Measurements from ENCODE around the gene KCTD3.
A peak's percentile ranks its signal among the peaks of the same experiment; 100 is the strongest.

Gene KCTD3

DNA sequence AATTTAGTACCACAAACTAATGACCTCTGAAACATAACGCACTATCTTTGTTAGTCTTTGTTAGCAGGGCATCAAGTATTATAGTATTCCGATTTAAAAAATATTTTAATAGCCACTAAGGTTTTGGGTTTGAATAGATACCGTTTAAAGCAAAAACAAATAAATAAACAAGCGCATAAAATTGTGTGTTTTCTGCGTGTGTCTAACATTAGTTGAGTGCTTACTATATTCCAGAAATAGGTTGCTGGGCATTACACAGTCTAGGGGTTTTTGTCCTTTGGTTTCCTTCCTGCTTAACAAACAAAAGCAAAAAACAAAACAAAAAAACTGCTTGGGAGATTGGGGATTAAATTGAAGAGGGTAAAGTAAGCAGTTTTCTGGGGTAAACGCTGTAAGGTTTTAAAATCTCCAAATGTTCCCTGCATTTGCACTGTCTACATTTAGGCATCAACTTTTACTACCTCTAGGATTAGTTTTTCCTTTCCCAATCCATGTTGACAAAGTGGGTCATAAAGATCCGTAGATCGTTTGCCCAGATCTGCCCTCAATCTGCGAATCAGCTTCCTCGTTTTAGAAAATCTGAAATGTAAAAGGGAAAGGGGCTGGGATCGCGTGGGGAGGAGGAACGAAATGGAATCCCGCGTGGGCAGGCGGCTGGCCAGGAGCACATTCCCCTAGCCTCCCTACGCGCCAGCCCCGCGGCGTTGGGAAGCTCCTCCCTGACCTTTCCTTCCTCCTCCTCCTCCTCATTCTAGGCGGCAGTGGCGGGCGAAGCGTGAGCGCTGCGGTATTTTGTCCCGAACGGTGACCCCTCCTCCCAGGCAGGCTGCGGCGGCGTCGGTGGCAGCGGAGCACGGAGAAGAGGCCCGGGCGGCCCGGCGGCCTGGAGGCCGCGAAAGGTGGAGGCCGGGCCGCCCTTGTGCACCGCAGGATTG is at the start of gene KCTD3:
Gene KCTD3, plus strand, starts transcription at position 749 of the 935 bp plus-strand sequence. CDS start 382 bp downstream, outside the sequence.
- H3K4me1 Mint-ChIP-seq (ENCODE audit: low read depth) = peaks cover 35% of the 10 kb centered on the region
- peak within 1 kb of the TSS; percentile 86 for H3K27ac Mint-ChIP-seq
- H3K36me3 Mint-ChIP-seq (ENCODE audit: low read depth) = no peaks in the 10 kb centered on the region
- H3K4me3 Mint-ChIP-seq = peak within 1 kb of the TSS; percentile 92
- peaks cover 29% of the 10 kb centered on the region for H3K27me3 Mint-ChIP-seq
- H3K9me3 Mint-ChIP-seq = no peaks in the 10 kb centered on the region

DNA sequence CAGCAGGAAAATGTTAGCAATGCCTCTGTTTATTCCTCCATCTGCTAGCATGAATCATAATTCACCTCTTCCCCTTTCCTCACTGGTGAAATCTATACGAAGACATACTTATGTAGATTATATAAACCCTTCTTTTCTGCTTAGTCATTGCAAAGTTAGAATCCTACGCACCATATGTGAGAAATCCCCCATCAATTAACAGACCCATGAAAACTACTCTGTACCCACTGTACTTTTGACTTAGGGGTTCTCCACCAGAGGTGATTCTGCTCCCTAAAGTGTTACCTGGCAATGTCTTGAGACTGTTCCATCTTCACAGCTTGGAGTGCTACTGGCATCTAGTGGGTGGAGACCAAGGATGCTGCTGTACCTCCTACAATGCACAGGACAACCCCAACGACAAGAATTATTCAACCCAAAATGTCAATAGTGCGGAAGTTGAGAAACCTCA is 49.6 kb upstream of the KCTD3 start:
- no peaks in the 10 kb centered on the region for H3K4me1 Mint-ChIP-seq (ENCODE audit: low read depth)
- peak overlapping the region; percentile 13 for H3K27ac Mint-ChIP-seq
- H3K27me3 Mint-ChIP-seq = no peaks in the 10 kb centered on the region

DNA sequence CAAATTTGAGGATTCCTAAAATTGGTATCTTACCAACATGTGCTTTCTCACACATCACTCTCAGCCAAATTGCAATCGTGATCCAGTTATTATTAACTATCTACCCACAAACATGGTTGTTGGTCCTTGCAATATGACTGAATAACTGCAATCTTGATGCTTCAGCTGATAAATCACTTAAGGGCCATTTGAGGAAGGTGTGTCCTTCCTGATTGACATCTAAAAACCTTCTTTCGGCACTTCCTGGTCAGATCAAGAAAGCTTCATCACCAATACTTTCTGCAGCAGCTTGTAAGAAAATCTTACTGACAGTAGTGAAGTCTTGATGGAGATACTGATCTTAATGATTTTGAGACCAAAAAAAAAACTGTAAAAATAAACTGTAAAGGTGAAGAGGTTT is 48.5 kb upstream of the KCTD3 start:
- no peak overlapping the region for H3K27ac Mint-ChIP-seq
- no peaks in the 10 kb centered on the region for H3K4me1 Mint-ChIP-seq (ENCODE audit: low read depth)
- no peaks in the 10 kb centered on the region for H3K36me3 Mint-ChIP-seq (ENCODE audit: low read depth)
- no peaks in the 10 kb centered on the region for H3K27me3 Mint-ChIP-seq
- peaks cover 4% of the 10 kb centered on the region for H3K9me3 Mint-ChIP-seq
- H3K4me3 Mint-ChIP-seq = no peak overlapping the region

More for the DNA sequence above, 49.6 kb upstream of the KCTD3 start:
- Mint-ChIP-seq H3K9me3 (peaks cover 4% of the 10 kb centered on the region), H3K4me3 (no peak overlapping the region), H3K36me3 (ENCODE audit: low read depth) (no peaks in the 10 kb centered on the region)

DNA sequence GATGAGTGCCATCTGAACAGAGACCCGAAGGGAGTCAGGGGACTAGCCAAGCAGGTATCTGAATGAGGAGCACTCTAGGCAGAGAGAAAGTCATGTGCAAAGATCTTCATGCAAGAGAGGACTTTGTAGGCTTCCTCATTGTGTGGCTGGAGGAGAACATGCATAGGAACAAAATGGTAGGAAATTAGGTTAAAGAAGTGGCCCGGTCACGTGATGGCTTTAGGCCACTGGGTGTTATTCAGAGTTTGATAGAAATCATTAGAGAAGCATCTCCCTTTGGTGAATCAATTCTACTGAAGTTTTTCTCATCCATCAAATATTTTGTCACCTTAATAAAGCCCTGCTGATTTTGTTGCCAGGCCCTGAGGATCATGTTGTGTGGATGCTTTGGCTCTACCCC is 45.8 kb upstream of the KCTD3 start:
- Mint-ChIP-seq H3K27ac (no peak overlapping the region), H3K4me3 (no peak overlapping the region), H3K4me1 (ENCODE audit: low read depth) (no peaks in the 10 kb centered on the region), H3K36me3 (ENCODE audit: low read depth) (no peaks in the 10 kb centered on the region), H3K9me3 (no peaks in the 10 kb centered on the region), H3K27me3 (no peaks in the 10 kb centered on the region)

DNA sequence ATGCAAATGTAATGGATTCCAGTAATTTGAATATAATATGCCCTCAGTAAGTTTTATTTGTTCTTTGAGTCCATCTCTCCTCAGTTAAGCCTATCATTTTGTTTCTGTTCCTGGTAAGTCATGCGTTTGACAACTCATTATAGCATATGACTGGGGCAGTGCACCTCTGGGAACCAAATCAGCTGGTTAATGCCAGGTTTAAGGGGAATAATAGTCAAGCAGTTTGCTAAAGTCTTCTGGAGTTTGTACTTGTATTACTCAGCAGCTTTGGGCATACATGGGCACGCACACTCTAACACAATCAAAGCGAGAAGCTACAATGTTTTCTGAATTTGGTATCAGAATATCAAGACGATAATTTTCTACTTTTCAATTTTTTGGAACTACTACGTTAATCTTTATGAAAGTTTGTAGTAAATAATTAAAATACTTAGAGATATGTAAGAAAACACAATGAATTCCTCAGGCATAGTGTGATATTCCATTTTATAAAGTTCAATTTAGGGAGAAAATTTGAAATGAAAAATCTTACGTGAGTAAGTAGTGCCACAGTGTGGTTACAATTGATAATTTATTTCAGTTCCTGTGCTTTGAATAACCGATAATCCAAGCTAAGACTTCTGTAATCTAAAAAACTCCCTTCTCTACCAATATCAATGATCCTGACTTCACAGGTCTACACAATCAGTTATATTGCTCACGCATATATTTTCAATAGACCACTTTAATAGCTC is 43.8 kb upstream of the KCTD3 start:
- Mint-ChIP-seq H3K27ac (no peak overlapping the region), H3K4me3 (no peak overlapping the region), H3K9me3 (no peaks in the 10 kb centered on the region), H3K4me1 (ENCODE audit: low read depth) (no peaks in the 10 kb centered on the region), H3K27me3 (no peaks in the 10 kb centered on the region), H3K36me3 (ENCODE audit: low read depth) (no peaks in the 10 kb centered on the region)

DNA sequence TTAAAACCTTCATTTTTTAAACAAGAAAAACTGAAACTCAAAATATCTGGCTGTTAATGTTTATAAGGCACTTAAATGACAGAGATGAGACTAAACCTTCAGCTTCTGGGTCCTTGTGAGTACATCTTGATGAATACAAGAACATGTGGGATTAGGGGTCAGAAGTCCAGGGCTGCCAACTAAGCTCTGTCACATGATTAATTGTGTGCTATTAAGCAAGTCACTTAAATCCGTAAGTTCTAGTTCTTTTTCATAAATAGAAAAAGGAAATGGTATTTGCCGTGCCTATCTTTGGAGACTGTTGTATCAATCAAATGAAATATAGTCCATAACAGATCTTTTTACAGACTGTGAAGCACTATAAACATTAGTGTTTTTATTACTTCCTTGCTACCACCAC is 43.2 kb upstream of the KCTD3 start:
- H3K27ac Mint-ChIP-seq = no peak overlapping the region
- H3K4me1 Mint-ChIP-seq (ENCODE audit: low read depth) = no peaks in the 10 kb centered on the region
- no peaks in the 10 kb centered on the region for H3K9me3 Mint-ChIP-seq
- no peaks in the 10 kb centered on the region for H3K27me3 Mint-ChIP-seq
- H3K4me3 Mint-ChIP-seq = no peak overlapping the region
- H3K36me3 Mint-ChIP-seq (ENCODE audit: low read depth) = no peaks in the 10 kb centered on the region

DNA sequence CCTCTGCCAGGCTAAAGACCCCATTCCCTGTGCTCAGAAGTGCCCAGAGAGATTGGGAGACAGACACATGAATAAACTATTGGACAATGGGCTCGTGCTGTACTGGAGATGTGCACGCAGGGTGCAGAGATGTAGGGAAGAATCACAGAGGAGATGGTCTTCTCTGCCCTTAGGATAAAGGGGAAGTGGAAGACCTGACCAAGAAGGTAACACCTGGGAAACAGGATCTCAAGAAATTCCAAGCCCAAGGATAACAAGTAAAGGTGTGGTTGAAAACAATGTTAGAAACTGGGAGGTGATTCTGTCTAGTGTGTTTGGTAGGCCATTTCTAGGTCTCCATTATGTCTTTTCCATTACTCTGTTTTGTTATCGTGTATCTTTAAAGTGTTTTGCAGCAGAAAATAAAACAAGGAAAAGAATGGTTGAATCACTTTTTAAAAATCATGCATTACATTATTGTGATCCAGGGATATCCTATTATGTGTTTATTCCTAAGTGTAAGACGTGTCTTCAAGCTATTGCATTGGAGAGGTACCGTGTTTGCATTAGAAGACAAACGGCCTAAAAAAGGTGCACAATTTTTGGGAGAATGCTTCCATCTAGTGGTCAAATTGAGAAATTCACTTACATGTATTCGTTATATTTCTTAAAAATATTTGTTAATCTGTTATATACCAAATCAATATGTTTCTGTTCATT is 40.8 kb upstream of the KCTD3 start:
- Mint-ChIP-seq H3K27me3 (no peaks in the 10 kb centered on the region), H3K4me3 (no peak overlapping the region), H3K27ac (no peak overlapping the region), H3K9me3 (no peaks in the 10 kb centered on the region), H3K4me1 (ENCODE audit: low read depth) (no peaks in the 10 kb centered on the region), H3K36me3 (ENCODE audit: low read depth) (no peaks in the 10 kb centered on the region)

DNA sequence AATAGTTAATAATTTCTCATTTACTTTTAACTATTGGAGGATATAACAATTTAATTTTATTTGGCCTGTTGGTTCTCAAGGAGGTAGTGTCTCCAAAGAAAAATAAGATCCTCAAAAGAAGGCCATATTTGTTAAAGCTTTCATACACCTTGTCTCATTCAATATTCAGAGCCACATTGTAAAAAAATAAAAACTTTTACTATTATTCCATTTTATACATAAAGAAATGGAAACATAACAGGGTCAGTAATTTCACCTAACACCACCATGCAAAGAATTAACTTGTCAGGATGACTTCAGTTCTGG is 40.3 kb upstream of the KCTD3 start:
- Mint-ChIP-seq H3K4me1 (ENCODE audit: low read depth) (no peaks in the 10 kb centered on the region), H3K27ac (no peak overlapping the region), H3K4me3 (no peak overlapping the region), H3K36me3 (ENCODE audit: low read depth) (no peaks in the 10 kb centered on the region), H3K9me3 (no peaks in the 10 kb centered on the region), H3K27me3 (no peaks in the 10 kb centered on the region)

DNA sequence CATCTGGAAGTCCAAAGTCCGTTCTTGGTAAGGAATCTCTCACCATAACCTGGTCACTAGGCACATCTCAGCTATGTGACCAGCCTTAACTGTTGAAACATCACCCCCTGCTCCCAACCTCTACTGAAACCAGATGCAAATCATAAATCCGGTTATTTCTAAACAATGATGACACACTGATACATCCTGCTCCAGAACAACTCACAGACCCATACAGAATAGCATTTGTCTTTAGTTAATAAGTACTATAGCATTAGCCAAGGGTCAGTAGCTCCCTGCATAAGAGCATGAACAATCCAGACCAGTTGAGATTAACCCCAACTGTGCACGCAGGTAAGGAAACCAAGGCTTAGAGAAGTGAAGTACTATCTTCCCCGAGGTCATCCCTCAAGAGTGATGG is 38.0 kb upstream of the KCTD3 start:
- H3K4me3 Mint-ChIP-seq = no peak overlapping the region
- no peaks in the 10 kb centered on the region for H3K4me1 Mint-ChIP-seq (ENCODE audit: low read depth)
- no peak overlapping the region for H3K27ac Mint-ChIP-seq
- no peaks in the 10 kb centered on the region for H3K36me3 Mint-ChIP-seq (ENCODE audit: low read depth)
- H3K27me3 Mint-ChIP-seq = peaks cover 8% of the 10 kb centered on the region
- no peaks in the 10 kb centered on the region for H3K9me3 Mint-ChIP-seq

DNA sequence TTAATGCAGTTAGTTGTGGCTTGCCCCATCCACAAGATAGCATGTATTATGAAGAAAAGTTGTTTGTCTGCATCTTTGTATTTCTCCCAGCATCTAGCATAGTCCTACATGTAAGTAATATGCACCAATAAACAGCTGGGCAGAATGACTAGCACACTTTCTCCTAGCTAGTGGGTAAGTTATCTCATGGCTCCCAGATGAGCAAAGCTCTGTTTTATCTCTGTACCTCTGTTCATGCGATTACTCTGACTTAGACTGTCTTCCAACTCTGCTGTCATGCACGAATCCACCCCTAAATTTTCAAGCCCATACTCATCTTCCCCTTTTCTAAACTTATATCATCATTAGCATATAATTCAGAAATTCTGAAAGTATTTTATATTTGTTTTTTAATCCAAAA is 37.5 kb upstream of the KCTD3 start:
- Mint-ChIP-seq H3K27me3 (peaks cover 8% of the 10 kb centered on the region), H3K4me1 (ENCODE audit: low read depth) (no peaks in the 10 kb centered on the region), H3K4me3 (no peak overlapping the region), H3K36me3 (ENCODE audit: low read depth) (no peaks in the 10 kb centered on the region), H3K27ac (no peak overlapping the region), H3K9me3 (no peaks in the 10 kb centered on the region)

DNA sequence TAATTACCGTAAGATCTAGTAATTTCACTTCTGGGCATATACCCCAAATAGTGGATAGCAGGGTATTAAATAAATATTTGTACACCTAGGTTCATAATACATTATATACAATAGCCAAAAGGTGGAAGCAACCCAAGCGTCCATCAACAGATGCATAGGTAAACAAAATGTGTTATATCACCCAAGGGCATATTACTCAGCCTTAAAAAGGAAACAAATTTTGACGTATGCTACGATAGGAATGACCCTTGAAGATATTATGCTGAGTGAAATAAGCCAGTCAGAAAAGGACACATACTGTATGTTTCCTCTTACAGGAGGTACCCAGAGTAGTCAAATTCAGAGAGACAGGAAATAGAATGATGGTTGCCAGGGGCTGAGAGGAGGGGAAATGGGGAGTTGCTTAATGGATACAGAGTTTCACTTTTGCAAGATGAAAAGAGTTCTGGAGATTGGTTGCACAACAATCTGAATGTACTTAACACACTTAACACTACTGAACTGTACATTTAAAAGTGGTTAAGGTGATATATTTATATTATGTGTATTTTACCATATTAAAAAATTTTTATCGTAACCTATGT is 36.6 kb upstream of the KCTD3 start:
- no peaks in the 10 kb centered on the region for H3K36me3 Mint-ChIP-seq (ENCODE audit: low read depth)
- H3K4me3 Mint-ChIP-seq = no peak overlapping the region
- no peaks in the 10 kb centered on the region for H3K9me3 Mint-ChIP-seq
- H3K27me3 Mint-ChIP-seq = peaks cover 12% of the 10 kb centered on the region
- no peaks in the 10 kb centered on the region for H3K4me1 Mint-ChIP-seq (ENCODE audit: low read depth)
- H3K27ac Mint-ChIP-seq = no peak overlapping the region

DNA sequence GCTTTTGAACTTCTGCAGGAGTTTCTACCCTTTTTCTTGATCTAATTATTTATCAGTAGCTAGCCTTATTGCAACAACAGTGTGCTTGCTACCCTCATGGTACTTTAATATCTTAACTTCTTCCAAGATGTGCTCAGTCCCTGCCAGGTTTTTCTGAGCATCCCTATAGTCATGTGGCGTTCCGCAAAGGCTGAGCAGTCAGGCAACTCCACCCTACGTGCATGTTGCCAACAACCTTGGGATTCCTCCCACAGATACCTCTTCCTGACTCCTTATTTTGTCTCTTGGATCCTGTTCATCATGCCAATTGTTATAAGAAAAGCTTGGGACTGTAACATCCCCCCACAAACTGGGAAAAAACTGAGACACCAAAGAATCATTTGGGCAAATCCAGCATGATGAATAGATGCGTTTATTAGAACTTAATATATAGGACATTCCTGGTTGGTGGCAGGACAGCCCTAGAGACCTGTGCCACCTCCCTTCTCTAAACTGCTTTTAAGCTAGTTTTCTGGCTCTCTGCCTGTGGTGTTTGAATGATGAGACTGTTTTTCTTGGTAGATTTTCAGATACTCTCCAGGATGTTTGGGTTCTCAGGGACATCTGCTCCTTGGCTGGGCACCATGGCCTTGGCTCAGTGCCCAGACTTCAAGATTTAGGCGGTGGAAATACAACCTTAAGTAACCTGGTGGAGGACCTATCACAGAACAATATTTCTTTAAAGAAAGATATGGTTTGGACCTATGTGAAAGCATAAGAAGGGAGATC is 27.1 kb upstream of the KCTD3 start:
- Mint-ChIP-seq H3K9me3 (peaks cover 12% of the 10 kb centered on the region), H3K36me3 (ENCODE audit: low read depth) (no peaks in the 10 kb centered on the region), H3K27ac (no peak overlapping the region), H3K27me3 (peaks cover 5% of the 10 kb centered on the region), H3K4me3 (no peak overlapping the region), H3K4me1 (ENCODE audit: low read depth) (no peaks in the 10 kb centered on the region)

DNA sequence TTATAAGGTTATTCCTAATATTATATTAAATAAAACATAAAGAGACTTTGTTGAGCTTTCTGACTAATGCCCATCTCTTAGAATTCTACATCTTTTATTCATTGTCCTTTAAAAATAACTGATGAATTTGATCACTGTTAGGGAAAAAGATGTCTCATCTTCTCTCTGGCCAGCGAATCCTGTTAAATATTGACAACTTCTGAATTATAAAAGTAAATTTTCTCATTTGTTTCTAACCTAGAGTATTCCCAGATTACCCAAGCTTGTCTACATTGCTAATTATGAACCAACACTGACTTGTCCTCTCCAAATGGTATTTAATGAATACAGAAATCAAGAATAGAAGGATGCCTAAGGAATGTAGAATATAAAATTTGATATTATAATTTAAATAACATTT is 24.8 kb upstream of the KCTD3 start:
- no peaks in the 10 kb centered on the region for H3K4me1 Mint-ChIP-seq (ENCODE audit: low read depth)
- H3K27me3 Mint-ChIP-seq = no peaks in the 10 kb centered on the region
- H3K27ac Mint-ChIP-seq = no peak overlapping the region
- no peak overlapping the region for H3K4me3 Mint-ChIP-seq
- peaks cover 12% of the 10 kb centered on the region for H3K9me3 Mint-ChIP-seq
- no peaks in the 10 kb centered on the region for H3K36me3 Mint-ChIP-seq (ENCODE audit: low read depth)

DNA sequence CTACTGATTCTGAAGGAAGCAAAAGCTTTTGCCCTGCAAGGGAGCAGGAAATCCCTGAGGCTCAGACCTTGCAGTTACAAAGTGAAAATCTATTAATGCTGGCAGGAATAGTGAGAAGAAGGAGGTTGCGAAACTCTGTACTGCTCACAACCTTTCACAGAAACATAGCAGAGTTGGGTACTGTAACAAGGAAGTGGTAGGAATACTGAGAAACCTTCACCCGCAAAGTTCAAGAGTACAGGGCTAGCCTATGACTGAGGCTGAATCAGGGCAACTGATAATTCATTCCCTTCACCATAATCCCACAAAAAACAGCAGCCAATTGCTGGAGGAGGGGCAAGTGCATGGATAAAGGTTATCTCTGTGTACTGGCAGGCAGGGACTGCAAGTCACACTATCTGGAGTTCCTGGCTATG is 23.9 kb upstream of the KCTD3 start:
- Mint-ChIP-seq H3K4me3 (no peak overlapping the region), H3K9me3 (peaks cover 12% of the 10 kb centered on the region), H3K4me1 (ENCODE audit: low read depth) (no peaks in the 10 kb centered on the region), H3K36me3 (ENCODE audit: low read depth) (no peaks in the 10 kb centered on the region), H3K27me3 (no peaks in the 10 kb centered on the region), H3K27ac (no peak overlapping the region)
